ENCODE results near the gene PTGER4.

DNA sequence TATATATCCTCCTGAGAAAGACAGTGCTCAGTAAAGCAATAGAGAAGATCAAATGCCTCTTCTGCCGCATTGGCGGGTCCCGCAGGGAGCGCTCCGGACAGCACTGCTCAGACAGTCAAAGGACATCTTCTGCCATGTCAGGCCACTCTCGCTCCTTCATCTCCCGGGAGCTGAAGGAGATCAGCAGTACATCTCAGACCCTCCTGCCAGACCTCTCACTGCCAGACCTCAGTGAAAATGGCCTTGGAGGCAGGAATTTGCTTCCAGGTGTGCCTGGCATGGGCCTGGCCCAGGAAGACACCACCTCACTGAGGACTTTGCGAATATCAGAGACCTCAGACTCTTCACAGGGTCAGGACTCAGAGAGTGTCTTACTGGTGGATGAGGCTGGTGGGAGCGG is 12.2 kb downstream of the PTGER4 start:
- no peak for TF ChIP-seq POLR2A (IDR thresholded peaks at IDR 0.05; ENCODE audit: low read depth)
- TF ChIP-seq, protein P1, sequence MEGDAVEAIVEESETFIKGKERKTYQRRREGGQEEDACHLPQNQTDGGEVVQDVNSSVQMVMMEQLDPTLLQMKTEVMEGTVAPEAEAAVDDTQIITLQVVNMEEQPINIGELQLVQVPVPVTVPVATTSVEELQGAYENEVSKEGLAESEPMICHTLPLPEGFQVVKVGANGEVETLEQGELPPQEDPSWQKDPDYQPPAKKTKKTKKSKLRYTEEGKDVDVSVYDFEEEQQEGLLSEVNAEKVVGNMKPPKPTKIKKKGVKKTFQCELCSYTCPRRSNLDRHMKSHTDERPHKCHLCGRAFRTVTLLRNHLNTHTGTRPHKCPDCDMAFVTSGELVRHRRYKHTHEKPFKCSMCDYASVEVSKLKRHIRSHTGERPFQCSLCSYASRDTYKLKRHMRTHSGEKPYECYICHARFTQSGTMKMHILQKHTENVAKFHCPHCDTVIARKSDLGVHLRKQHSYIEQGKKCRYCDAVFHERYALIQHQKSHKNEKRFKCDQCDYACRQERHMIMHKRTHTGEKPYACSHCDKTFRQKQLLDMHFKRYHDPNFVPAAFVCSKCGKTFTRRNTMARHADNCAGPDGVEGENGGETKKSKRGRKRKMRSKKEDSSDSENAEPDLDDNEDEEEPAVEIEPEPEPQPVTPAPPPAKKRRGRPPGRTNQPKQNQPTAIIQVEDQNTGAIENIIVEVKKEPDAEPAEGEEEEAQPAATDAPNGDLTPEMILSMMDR (IDR thresholded peaks at IDR 0.05) = no peak
